ENCODE measurements around the gene C3orf49.
A peak's percentile ranks its signal among the peaks of the same experiment; 100 is the strongest.

Gene C3orf49

DNA sequence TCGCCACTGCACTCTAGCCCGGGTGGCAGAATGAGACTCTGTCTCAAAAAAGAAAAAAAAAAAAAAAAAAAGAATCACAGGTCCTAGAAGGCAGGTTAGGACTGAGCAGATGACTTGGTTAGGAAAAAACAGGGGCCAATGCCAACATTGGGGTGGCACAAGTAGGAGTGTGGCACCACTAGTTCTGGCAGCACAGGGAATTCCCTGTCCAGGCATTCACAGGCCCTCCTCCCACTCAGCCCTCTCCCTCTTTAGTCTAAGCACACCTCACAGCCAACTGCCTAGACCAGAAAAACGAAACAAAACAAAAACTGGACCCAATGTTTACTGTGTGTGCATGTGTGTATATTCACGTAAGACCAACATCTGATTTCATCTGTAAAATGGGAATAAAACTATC, 34.0 kb downstream of the C3orf49 start:
- DNase-seq = no peak

DNA sequence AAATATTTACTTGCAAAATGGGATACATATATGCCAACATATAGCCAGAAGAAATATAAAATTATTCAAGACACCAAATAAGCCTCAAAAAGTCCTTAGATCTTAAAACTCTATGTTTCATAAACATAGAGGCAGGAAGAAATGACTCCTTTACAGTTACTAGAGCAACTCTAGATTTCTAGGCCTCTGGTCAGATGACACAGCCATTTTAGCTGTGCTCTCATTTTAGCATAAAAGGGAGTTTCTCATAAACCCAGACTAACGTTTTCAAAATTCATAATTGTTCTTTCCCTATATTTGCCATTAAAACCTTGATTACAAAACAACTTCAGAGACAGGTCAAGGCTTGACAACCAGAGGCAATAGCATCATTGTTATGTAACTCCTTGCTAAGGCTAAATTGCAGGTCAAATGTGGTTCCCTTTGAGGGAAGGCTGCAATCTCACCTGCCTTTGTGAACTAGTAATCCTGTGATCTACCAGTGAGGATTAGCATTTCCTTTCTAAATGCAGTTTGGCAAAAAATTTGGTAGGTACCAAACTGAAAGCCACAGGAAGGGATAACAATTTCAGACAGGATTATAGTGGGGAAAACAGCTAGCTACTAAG, 36.3 kb downstream of the C3orf49 start:
- DNase-seq = no peak

DNA sequence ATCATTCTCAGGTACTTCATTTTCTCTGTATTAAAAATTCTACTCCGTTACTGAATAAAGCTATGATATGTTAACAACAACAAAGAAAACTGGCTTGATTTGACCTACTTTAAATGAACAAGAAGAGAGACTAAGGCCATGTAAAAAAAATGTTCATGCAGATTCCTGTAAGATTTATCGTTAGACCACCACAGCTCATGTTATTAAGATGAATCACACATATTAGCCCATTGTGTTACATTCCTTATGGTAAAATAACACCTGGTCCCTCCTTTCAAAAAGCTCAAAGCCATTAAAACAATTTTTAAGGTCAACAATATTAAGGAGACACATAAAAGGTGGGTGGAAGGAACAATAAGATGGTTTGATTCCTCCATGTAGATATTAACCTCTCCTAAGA, 38.2 kb downstream of the C3orf49 start:
- DNase-seq = no peak

GRCh38 chr3:63860776-63861175, 41.7 kb downstream of the C3orf49 start:
- DNase-seq = no peak

- no peak for DNase-seq
Measured at GRCh38 chr3:63861306-63861705, 42.2 kb downstream of the C3orf49 start.

GRCh38 chr3:63862804-63863149, 43.7 kb downstream of the C3orf49 start:
- no peak for DNase-seq

DNA sequence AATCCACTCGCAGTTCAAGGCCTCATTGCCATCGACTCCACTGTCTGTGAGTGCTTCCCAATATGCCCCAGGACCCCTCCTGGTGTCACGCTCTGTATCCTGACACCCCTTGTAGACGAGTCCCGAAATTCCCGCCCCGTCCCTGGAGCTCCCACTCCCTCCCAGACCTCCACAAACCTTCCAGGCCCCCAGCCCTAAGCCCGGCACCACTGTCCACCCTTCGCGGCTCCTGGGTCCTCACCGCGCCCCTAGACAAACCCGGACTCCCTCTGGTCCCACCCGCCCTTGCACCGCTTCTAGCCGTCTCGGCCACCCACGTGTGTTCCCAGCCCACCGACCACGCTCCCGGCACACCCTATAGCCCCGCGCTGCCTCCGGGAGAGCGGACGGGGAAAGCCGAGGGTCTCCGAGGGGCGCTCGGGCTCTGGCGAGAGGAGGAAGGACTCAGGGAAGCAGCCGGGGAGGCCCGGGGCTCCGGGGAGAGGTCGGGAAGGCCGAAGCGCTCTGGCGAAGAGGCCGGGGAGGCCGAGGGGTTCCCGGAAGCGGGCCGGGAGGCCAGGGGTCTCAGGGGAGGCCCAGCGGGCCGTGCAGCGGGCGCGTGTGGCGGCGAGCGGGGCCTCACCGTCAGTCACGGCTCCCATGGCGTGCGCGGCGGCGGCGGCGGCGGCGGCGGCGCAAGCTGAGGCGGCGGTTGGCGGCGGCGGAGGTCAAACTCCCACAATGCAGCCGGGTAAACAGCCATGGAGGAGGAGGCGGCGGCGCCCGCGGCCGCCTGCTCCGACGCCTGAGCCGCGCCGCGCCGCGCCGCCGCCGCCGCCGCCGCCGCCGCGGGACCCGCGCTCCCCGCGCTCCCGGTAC, 44.3 kb downstream of the C3orf49 start, which contains the start of the genes ATXN7 and THOC7:
ATXN7 (plus strand) TSS at position 718 of the 858 bp plus-strand sequence. CDS start 48,732 bp downstream, outside the sequence.
THOC7 (minus strand) TSS at position 656 of the 858 bp plus-strand sequence; CDS start at position 641, 15 bp downstream.
- DNase-seq = peak; percentile 75

- peak; percentile 63 for DNase-seq
Measured at GRCh38 chr3:63864008-63864964, 45.2 kb downstream of the C3orf49 start.

DNA sequence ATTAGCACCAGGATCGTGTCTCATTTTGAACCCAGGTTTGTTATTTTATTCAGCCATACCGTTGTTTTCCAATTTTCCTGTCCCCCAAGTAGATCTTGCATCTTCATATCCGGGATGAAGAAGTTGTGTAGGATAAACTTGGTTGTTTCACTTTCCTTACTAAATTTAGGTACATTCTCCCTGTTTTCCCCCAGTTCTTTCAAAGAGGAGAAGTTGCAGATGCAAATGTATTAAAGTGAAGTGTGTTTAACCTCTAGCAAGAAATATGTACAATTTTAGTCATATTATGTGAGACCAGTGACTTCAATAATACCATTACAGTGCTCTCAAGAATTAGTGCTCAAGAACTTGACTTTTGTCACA, 45.8 kb downstream of the C3orf49 start:
- DNase-seq = peak; percentile 47

DNA sequence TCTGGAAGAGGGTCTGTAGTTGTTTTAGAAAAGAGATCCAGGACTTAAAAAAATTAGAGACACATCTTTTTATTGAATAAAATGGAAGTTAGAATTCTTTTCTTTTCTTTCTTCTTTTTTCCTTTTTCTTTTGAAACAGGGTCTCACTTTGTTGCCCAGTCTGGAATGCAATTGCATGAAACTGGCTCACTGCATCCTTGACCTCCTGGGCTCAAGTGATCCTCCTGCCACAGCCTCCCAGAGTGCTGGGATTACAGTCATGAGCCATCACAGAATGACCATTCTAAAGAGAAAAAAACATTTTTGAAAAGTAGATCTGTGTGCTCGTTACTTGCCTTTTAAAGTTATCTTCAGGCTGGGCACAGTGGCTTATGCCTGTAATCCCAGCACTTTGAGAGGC, 48.1 kb downstream of the C3orf49 start:
- DNase-seq = no peak

- no peak for DNase-seq
Measured at GRCh38 chr3:63869940-63870614, 51.0 kb downstream of the C3orf49 start.

DNA sequence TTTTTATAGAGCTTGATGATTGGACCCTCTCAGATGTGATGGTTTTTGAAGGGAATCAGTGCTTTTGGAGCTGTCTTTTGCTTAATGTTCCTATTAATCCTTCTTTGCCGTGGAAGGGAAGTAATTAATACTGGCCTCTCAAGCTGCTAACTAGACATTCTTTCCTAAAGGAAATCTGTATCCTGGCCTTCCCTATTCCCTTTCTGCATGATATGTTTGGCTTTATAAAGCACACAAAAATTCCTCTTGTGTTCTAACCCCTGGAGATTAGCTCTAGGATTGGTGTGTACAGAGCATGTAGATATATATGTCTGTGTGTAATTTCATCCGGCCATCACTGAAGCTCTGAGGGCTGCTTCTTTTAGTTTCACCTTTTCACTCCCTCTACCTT, 51.5 kb downstream of the C3orf49 start:
- DNase-seq = no peak

GRCh38 chr3:63872135-63872924, 53.2 kb downstream of the C3orf49 start:
- no peak for DNase-seq

GRCh38 chr3:63874769-63875168, 55.7 kb downstream of the C3orf49 start:
- peak; percentile 42 for DNase-seq

GRCh38 chr3:63875510-63875909, 56.4 kb downstream of the C3orf49 start:
- no peak for DNase-seq

DNA sequence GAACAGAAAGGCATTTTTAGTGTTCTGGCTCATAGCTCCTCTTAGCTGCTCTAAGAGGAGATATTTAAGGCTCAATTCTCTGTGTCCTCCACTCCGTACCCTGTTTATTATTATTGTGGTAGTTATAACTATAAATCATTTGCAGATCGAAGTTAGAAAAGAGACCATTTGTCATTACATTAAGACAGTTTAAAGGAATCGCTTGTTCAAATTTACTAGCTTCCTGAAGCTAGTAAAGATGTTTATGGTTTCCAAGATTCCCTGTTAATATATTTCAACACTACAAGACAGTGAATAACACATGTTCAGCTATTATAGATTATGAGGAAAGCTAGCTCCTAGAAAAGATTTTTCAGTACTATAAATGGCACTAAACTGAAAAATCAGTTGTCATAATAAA, 57.2 kb downstream of the C3orf49 start:
- no peak for DNase-seq

- DNase-seq = no peak
Measured at GRCh38 chr3:63877737-63878393, 58.8 kb downstream of the C3orf49 start.

DNA sequence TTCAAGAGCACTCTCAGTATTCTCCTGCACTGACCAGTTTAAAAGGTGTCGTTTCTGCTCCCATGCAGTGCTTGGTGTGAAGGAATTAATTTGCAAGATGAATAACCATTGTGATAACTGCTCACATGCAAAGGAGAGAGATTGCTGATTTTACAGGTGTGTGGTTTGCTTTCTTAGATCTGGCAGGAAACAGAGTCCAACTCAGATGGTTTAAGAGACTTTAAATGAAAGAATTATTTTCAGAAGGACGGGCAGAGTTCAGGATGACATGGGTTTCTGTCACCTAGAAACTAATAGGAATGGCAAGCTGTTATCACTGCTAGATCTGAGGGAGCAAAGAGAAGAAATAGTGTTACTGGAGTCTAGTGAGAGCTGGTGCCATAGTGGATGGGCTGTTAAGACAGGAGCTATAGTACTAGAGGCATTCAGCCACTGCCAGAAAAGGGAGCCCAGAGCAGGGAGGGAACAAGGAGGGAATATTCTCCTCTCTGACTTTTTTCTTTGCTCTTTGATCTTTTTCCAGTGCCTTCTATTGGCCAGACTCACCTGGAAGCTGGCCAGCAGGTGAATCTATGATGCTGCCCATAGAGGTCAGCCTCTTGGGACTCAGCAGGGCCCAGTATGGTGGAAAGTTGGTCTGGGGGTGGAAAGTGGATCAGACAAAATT, 59.4 kb downstream of the C3orf49 start:
- no peak for DNase-seq

DNA sequence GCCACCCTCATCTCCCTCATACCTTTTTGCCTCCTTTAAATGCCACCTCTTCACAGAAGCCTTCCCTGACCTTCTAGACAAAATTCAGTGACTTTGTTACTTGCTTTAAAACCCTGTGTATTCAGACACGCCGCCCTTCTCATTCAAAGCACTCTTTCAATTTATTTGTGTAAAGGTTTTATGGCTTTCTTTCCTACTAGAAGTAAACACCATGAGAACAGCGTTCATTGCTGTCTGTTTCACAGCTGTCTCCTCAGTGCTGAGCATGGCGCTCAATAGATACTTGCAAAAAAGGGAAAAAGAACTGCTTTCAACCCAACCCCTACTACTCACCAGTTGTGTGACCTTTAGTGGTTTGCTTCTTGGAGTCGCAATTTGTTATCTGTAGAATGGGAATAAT, 61.6 kb downstream of the C3orf49 start:
- no peak for DNase-seq

DNA sequence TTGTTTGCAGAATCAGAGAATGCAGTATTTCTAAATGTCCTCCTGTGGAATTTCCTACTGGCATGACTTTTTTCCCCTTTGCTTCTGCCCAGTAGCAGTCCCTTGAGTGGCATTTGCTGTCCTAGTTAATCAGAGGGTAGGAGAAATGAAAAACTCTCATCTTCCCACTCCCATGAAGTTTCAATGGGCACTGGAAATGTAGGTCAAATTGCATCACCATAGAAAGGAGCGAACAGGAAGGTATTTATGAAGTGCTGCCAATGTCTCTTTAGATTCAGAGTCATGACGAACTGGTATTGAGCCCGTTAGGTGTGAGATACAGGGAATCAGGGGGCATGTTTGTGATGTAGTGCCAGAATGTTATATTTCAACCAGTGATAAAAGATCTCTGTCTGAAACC, 67.8 kb downstream of the C3orf49 start:
- no peak for DNase-seq

- DNase-seq = no peak
Measured at GRCh38 chr3:63891518-63891917, 72.4 kb downstream of the C3orf49 start.

All from suppressor macrophage treated with lipopolysaccharide for 4 hours (primary cell).